ENCODE measurements around the gene SLC33A1. TPM values are rescaled to one million over a fixed set of nuclear protein-coding genes. Genes with fewer than 3 reads are reported as not detected.

Gene SLC33A1
- total and polyA plus RNA-seq, 2 of the 13 experiments (the other 11 are each of a cell fraction or from before 2014, with no cell fraction given), result 20.0 to 32.1 TPM

DNA sequence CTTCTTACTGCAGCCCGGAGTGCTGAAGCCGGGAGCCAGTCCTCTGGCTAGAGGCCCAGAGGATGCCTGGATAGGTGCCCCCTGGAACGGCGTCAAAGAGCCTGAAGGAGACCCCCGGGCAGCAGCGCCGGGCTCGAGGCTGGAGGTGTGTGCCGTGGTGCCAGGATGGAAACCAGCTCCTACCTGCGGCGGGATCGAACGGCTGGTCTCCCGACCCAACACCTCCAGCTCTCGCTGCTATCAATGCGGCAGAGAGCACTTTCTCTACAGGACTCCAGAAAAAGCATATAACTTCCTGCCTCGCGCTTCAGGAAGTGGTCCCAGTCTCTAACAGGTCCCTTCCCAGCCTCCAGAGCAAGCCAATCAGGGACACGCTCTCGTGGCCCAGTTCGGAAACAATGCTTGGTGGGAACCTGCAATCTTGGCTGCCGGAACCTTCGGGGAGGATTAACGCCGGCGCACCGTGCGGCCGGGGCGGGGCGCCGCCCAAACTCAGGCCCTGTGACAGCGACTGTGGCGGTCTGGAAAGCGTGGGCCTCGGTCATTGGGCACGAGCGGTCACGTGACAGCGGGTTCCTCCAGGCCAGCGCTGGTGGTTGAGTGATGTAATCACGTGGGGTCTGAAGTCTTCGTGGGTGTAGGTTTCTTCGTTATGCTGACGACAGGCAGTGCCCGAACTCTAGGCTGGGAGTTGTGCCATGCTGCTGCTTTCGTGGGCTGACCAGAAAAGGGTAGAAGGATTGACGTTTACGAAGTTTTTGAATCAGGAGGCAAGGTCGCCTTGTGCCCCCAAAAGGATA lies at the start of gene SLC33A1 (continued):
- TF ChIP-seq, protein P1, sequence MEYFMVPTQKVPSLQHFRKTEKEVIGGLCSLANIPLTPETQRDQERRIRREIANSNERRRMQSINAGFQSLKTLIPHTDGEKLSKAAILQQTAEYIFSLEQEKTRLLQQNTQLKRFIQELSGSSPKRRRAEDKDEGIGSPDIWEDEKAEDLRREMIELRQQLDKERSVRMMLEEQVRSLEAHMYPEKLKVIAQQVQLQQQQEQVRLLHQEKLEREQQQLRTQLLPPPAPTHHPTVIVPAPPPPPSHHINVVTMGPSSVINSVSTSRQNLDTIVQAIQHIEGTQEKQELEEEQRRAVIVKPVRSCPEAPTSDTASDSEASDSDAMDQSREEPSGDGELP (IDR thresholded peaks at IDR 0.05; ENCODE audit: borderline replicate concordance, low read depth), result peak; percentile 71; the same call in 1 of the 2 replicates
- TF ChIP-seq PAX8 (CRISPR knock-in tag; IDR thresholded peaks at IDR 0.05; ENCODE audit: borderline replicate concordance), result peak; percentile 48; the same call in 1 of the 2 replicates
- TF ChIP-seq BRD4 (CRISPR knock-in tag; IDR thresholded peaks at IDR 0.05), result no peak; the same call in 1 of the 2 replicates
- peak; percentile 69 for TF ChIP-seq ATF7 (IDR thresholded peaks at IDR 0.05)
- peak; percentile 77; the same call in 1 of the 2 replicates for TF ChIP-seq ATF7 (CRISPR knock-in tag; IDR thresholded peaks at IDR 0.05)
- TF ChIP-seq SOX6 (IDR thresholded peaks at IDR 0.05), result no peak
- TF ChIP-seq SOX6 (CRISPR knock-in tag; IDR thresholded peaks at IDR 0.05), result peak; percentile 88
- TF ChIP-seq HDAC2 (CRISPR knock-in tag; IDR thresholded peaks at IDR 0.05), result peak; percentile 97
- TF ChIP-seq LCORL (IDR thresholded peaks at IDR 0.05), result peak; percentile 82
- peak; percentile 70; the same call in 1 of the 2 replicates for TF ChIP-seq LCORL (CRISPR knock-in tag; IDR thresholded peaks at IDR 0.05)
- peak; percentile 66; the same call in 1 of the 2 replicates for TF ChIP-seq KDM5B (CRISPR knock-in tag; IDR thresholded peaks at IDR 0.05; ENCODE audit: borderline replicate concordance)
- TF ChIP-seq CHD2 (IDR thresholded peaks at IDR 0.05; ENCODE audit: low read depth, low read length), result no peak
- no peak for TF ChIP-seq AKAP8 (CRISPR knock-in tag; IDR thresholded peaks at IDR 0.05)
- TF ChIP-seq ZBTB7B (CRISPR knock-in tag; IDR thresholded peaks at IDR 0.05), result peak; percentile 79
- peak; percentile 98 for TF ChIP-seq GTF3A (CRISPR knock-in tag; conservative IDR thresholded peaks at IDR 0.05)
- peak; percentile 79; the same call in 1 of the 2 replicates for TF ChIP-seq EHMT2 (IDR thresholded peaks at IDR 0.05; ENCODE audit: borderline replicate concordance, low read depth, low read length)
- TF ChIP-seq PHB2 (IDR thresholded peaks at IDR 0.05; ENCODE audit: partially characterized antibody), result no peak
- peak; percentile 90 for TF ChIP-seq RFXANK (CRISPR knock-in tag; IDR thresholded peaks at IDR 0.05)
- TF ChIP-seq, protein P2, sequence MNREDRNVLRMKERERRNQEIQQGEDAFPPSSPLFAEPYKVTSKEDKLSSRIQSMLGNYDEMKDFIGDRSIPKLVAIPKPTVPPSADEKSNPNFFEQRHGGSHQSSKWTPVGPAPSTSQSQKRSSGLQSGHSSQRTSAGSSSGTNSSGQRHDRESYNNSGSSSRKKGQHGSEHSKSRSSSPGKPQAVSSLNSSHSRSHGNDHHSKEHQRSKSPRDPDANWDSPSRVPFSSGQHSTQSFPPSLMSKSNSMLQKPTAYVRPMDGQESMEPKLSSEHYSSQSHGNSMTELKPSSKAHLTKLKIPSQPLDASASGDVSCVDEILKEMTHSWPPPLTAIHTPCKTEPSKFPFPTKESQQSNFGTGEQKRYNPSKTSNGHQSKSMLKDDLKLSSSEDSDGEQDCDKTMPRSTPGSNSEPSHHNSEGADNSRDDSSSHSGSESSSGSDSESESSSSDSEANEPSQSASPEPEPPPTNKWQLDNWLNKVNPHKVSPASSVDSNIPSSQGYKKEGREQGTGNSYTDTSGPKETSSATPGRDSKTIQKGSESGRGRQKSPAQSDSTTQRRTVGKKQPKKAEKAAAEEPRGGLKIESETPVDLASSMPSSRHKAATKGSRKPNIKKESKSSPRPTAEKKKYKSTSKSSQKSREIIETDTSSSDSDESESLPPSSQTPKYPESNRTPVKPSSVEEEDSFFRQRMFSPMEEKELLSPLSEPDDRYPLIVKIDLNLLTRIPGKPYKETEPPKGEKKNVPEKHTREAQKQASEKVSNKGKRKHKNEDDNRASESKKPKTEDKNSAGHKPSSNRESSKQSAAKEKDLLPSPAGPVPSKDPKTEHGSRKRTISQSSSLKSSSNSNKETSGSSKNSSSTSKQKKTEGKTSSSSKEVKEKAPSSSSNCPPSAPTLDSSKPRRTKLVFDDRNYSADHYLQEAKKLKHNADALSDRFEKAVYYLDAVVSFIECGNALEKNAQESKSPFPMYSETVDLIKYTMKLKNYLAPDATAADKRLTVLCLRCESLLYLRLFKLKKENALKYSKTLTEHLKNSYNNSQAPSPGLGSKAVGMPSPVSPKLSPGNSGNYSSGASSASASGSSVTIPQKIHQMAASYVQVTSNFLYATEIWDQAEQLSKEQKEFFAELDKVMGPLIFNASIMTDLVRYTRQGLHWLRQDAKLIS (CRISPR knock-in tag; IDR thresholded peaks at IDR 0.05), result no peak; the same call in 1 of the 2 replicates
- TF ChIP-seq TEAD2 (CRISPR knock-in tag; IDR thresholded peaks at IDR 0.05), result no peak
- TF ChIP-seq ONECUT2 (CRISPR knock-in tag; IDR thresholded peaks at IDR 0.05), result peak; percentile 5; the same call in 1 of the 2 replicates
- no peak for TF ChIP-seq PRPF4 (IDR thresholded peaks at IDR 0.05; ENCODE audit: low read depth, low read length, poor library complexity, severe bottlenecking)
- no peak for TF ChIP-seq EZH2 (conservative IDR thresholded peaks at IDR 0.05; ENCODE audit: low read depth, low read length)
- peak; percentile 90 for TF ChIP-seq TAF1 (CRISPR knock-in tag; IDR thresholded peaks at IDR 0.05)
- TF ChIP-seq SP4 (CRISPR knock-in tag; IDR thresholded peaks at IDR 0.05), result peak; percentile 92
- peak; percentile 55; the same call in 1 of the 2 replicates for TF ChIP-seq DNMT1 (CRISPR knock-in tag; IDR thresholded peaks at IDR 0.05)
